ENCODE results near the gene HERC4. TPM values are rescaled to one million over a fixed set of nuclear protein-coding genes. Genes with fewer than 3 reads are reported as not detected.

Gene HERC4
- total RNA-seq, 1 experiment from 2014 or later, result 36.5 TPM

- TF ChIP-seq RAD21 (IDR thresholded peaks at IDR 0.05; ENCODE audit: low read depth), result no peak
- no peak for TF ChIP-seq FOSL1 (IDR thresholded peaks at IDR 0.05; ENCODE audit: low read depth)
- no peak for TF ChIP-seq SP1 (IDR thresholded peaks at IDR 0.05; ENCODE audit: low read depth)
- TF ChIP-seq JUND (IDR thresholded peaks at IDR 0.05), result no peak
- TF ChIP-seq YY1 (IDR thresholded peaks at IDR 0.05; ENCODE audit: extremely low read depth, insufficient replicate concordance, low read depth, low read length), result no peak
- no peak for TF ChIP-seq ELF1 (IDR thresholded peaks at IDR 0.05; ENCODE audit: borderline replicate concordance, low read depth)
- no peak for TF ChIP-seq EZH2 (IDR thresholded peaks at IDR 0.05)
- TF ChIP-seq POLR2A (IDR thresholded peaks at IDR 0.05; ENCODE audit: borderline replicate concordance, extremely low read depth, insufficient read depth, insufficient read length), result no peak
- TF ChIP-seq CTCF (IDR thresholded peaks at IDR 0.05 in 2 of 3, conservative IDR thresholded peaks at IDR 0.05 in 1 of 3; ENCODE audit: borderline replicate concordance in 1 of 3, insufficient read depth in 1 of 3, low read depth in 2 of 3, low read length in 2 of 3), result no peak
- no peak for TF ChIP-seq EGR1 (IDR thresholded peaks at IDR 0.05; ENCODE audit: low read depth)
- TF ChIP-seq TCF7L2 (IDR thresholded peaks at IDR 0.05; ENCODE audit: borderline replicate concordance, extremely low read depth, insufficient read depth, insufficient read length), result no peak
- no peaks in the 10 kb centered on the region for H4K20me1 ChIP-seq (ENCODE audit: insufficient read depth)
- no peak overlapping the region for H3K9ac ChIP-seq (ENCODE audit: low read length)
- H3K27ac ChIP-seq (ENCODE audit: low read depth, low read length), result no peak overlapping the region
- H3K4me2 ChIP-seq (ENCODE audit: low read length), result no peak overlapping the region
- H3K36me3 ChIP-seq (ENCODE audit: control insufficient read depth in 1 of 2, insufficient read depth in 2 of 2, low read length in 2 of 2), result peaks cover 0 to 13% of the 10 kb centered on the region in 2 experiments; a peak in 3 of 4 replicates
- ATAC-seq, result no peak
- no peaks in the 10 kb centered on the region for H3K4me1 ChIP-seq (ENCODE audit: control insufficient read depth in 1 of 2, insufficient read depth in 2 of 2, low read length in 2 of 2)
- H3K79me2 ChIP-seq (ENCODE audit: insufficient read depth, low read length), result no peaks in the 10 kb centered on the region
- H3K9me3 ChIP-seq (ENCODE audit: control insufficient read depth in 1 of 2, insufficient read depth in 1 of 2, low read depth in 1 of 2, low read length in 2 of 2), result no peaks in the 10 kb centered on the region
- no peak for DNase-seq (ENCODE audit: low read depth, low spot score)
- H3K27me3 ChIP-seq (ENCODE audit: insufficient read depth, low read length), result no peaks in the 10 kb centered on the region
- intact Hi-C loops (cut with micrococcal nuclease), result no loop called here
- H2AFZ ChIP-seq (ENCODE audit: low read depth, low read length, poor library complexity, severe bottlenecking), result no peak overlapping the region
- BruUV-seq (replicated peaks), result no TSS peak
- ChIA-PET RAD21 (ENCODE audit: low non-redundant PET in 1 of 2, low total read pairs in 2 of 2, uncharacterized antibody in 2 of 2, unreplicated experiment in 2 of 2) (no interaction called here), CTCF (no interaction called here), POLR2A (no interaction called here)
- H3K4me3 ChIP-seq (replicated peaks in 1 of 2; ENCODE audit: low read depth in 1 of 2, low read length in 2 of 2), result no peak overlapping the region
- no peaks in the 10 kb centered on the region for H3K9me2 ChIP-seq (ENCODE audit: insufficient read depth)
These were observed 139.9 kb downstream of the HERC4 start for GRCh38 chr10:67935223-67935622.
